CD4-positive, alpha-beta T cell treated with Interleukin-1 beta for 1 hour (primary cell): ENCODE measurements around the gene ATAD3B.
"Not testable (repeated sequence)": the region's sequence is repeated elsewhere in the genome, so short reads cannot be mapped to it uniquely, and the experiment has no call there.

Source experiments
- DNase-seq, 2 donors: peaks; one replicate each; pipeline ENCODE4 v3.0.0-alpha.2; 2020 to 2022

ATAD3B gene, protein sequence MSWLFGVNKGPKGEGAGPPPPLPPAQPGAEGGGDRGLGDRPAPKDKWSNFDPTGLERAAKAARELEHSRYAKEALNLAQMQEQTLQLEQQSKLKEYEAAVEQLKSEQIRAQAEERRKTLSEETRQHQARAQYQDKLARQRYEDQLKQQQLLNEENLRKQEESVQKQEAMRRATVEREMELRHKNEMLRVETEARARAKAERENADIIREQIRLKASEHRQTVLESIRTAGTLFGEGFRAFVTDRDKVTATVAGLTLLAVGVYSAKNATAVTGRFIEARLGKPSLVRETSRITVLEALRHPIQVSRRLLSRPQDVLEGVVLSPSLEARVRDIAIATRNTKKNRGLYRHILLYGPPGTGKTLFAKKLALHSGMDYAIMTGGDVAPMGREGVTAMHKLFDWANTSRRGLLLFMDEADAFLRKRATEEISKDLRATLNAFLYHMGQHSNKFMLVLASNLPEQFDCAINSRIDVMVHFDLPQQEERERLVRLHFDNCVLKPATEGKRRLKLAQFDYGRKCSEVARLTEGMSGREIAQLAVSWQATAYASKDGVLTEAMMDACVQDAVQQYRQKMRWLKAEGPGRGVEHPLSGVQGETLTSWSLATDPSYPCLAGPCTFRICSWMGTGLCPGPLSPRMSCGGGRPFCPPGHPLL

DNA sequence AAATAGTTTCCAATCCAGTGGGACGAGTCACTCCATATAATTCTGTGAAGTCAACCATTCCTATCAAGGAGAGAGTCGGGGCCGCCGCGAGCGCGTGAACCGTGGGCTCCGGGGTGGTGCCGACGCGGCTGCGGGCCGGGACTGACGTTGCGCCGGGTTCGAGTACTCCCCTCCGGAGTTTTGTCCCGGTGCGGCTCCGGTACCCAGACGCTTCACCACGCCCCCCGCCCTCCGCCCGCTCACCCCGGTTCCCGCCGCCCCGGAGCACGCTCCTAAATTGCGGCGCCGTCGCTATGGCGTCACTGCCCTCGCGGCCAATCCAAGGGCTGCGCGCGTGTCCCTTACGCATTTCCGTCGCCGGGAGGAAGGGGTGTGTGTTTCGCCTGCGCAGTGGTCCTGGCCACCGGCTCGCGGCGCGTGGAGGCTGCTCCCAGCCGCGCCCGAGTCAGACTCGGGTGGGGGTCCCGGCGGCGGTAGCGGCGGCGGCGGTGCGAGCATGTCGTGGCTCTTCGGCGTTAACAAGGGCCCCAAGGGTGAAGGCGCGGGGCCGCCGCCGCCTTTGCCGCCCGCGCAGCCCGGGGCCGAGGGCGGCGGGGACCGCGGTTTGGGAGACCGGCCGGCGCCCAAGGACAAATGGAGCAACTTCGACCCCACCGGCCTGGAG, at the start of gene ATAD3B:
Gene ATAD3B (plus strand): TSS at position 377 of the 664 bp plus-strand sequence. CDS start 120 bp downstream, at position 497.
- peak; percentile 91 to 93 for DNase-seq

DNA sequence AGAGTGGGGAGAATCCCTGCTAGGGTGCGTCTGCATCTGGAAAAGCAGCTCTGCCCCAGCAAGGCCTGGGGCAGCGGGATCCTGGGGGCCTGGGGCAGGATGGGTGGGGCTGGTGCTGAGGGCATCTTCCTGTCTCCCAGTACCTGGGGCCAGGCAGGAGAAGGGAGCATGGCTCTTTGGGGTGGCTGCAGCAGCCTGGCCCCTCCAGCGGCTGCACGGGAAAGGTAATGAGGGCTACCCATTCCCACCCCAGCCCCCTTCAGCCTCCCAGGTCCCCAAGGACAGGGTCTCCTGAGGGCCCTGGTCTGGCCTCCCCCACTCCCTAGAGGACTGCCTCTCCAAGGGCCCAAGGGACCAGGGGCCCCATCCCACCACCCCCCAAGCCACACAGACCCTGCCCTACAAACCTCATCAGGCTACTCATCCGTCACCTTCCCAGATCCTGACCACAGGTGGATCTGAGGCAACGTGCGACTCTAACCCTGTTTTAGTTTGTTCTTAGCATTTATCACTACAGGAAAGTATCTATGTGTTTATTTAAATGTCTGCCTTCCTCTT, 49.6 kb upstream of the ATAD3B start:
- no peak for DNase-seq

DNA sequence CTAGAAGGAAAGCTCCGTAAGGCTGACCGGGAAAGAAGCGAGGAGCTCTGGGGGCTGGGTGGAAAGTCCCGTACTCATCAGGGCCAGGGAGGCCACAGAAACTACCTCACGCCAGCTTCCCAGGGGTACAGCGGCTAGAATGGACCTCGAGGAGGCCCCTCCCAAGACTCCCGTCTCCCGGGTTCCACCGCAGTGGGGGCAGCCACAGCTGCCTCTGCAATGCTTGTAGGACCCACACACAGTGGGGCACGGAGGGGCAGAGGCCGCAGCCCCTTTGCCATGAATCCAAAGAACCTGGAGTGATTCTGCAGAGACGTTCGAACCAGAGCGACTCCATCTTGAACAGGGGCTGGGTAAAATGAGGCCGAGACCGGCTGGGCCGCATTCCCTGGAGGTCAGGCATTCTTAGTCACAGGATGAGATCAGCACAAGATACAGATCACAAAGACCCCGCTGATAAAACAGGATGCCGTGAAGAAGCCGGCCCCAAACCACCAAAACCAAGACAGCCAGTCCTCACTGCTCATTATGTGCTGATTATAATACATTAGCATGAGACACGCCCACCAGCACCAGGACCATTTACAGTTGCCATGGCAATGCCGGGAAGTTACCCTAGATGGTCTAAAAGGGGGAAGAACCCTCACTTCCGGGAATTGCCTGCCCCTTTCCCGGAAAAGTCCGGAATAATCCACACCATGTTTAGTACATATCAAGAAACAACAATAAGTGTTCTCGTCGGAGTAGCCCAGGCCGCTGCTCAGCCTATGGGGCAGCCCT, 48.9 kb upstream of the ATAD3B start:
- DNase-seq: no peak

DNA sequence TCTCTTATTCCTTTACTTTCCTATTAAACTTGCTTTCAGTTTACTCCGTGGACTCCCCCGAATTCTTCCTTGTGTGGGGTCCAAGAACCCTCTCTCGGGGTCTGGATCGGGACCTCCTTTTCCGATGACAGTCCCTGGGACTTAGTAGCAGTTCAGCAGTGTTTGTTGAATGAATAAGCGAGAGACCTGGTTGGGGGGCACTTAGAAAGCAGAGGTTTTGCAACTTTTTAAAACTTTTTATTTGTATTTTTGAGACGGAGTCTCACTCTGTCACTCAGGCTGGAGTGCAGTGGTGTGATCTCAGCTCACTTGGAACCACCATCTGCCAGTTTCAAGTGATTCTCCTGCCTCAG, 48.3 kb upstream of the ATAD3B start:
- no peak for DNase-seq

DNA sequence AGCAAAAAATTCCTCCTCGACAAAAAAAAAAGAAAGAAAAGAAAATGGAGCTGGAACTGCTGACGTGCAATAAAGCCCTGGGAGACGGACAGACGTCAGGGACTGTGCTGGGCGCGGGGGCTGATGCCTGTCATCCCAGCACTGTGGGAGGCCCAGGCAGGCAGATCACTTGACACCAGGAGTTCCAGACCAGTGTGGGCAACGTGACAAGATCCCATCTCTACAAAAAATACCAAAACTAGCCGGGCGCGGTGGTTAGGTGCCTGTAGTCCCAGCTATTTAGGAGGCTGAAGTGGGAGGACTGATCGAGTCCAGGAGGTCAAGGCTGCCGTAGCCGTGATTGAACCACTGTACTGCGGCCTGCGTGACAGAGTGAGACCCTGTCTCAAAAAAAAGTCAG, 46.9 kb upstream of the ATAD3B start:
- DNase-seq: no peak

DNA sequence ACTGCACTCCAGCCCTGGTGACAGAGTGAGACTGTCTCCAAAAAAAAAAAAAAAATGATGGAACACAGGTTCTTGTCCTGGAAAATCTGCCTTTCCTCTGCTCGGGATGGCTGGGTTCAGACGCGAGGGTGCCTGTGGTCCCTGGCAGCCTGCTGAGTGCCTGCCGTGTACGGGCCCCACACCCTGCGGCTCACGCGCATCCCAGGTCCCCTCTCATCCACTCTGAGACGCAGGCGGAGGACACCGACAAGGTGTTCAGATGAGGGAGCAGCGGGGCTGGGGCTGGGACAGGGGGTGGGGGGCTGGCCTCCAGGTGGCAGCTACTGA, 46.2 kb upstream of the ATAD3B start:
- no peak for DNase-seq

DNA sequence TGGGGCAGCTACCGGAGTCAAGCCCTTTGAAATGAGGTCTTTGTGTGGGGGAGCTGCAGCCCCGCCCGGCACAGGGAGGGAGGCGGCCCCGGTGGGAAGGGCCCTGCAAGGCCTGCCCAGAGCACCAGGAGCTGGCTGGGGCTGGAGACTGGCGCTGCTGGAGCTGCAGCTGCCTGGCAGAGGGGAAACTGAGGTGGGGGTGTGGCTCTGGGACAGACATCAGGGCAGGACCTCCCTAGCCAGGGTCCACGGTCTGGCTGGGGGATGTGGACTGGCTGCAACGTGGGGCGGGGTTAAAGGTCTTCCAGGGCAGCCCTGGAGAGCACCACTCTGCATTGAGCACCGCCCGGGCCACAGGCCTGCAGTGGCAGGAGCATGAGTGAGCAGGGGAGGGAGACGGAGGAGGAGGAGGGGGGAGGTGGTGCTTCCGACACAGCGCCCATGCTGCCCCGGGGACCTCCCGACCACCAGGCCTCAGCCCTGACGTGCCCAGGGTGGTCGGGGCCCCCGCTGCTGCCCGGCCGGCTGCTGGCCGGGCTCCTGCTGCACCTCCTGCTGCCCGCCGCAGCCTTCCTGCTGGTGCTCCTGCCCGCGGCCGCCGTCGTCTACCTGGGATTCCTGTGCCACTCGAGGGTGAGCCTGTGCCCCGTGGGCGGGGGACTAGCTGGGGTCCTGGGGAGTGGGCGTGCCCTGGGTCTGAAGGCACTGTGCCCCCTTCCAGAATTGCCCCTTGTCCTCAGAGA, 45.6 kb upstream of the ATAD3B start:
- no peak for DNase-seq

DNA sequence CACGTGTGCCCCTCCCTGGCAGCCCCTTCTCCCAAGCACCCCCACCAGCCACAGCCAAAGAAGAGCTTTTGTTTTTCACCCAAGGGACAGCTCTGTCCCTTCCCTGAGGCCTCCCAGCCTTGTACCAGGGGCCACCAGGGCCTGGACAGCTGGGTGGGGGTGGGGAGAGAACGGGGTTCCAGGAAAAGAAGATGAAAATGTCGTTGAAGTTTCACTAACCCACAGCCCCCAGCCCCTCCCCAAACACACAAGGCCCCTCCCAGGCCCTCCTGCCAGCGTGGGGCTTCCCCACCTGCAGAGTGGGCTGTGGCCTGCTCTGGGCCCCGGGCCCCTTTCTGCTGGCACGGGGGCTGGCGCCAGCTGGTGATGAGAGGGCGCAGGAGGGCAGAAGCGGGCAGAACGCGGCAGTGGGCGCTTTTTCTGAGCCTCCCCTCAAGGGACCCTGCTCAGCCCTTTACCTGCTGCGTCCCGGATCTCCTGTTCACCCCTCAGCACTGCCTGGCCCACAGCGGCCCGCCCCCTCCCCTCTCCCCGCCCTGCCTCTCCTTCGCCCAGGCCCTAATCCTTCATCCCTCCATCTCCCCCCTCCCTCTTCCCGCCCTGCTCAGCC, 45.0 kb upstream of the ATAD3B start:
- DNase-seq: no peak

DNA sequence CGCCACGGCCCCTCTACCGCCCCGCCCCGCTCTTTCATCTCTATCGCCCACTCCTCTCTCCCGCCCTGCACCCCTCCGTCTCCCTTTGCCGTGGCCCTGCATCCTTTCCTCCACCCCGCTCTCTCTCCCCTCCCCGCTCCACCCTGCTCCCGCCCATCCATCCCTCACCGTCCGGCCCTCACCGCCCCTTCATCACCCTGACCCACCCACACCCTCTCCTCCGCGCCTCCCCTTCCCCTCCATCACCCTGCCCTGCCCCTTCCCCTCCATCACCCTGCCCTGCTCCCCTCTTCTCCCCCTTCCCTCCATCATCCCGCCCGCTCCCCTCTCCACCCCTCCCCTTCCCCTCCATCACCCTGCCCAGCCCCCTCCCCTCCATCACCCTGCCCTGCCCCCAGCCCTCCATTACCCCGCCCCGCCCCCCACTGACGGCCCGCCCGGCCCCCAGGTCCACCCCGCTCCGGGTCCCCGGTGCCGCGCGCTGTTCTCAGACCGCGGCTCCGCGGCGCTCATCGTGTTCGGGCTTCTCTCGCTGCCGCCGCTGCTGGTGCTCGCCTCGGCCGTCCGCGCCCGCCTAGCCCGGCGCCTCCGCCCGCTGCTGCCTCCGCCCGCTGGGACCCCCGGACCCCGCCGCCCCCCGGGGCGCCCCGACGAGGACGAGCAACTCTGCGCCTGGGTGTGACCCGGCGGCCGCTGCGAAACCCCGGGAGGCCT, 44.3 kb upstream of the ATAD3B start:
- no peak for DNase-seq

DNA sequence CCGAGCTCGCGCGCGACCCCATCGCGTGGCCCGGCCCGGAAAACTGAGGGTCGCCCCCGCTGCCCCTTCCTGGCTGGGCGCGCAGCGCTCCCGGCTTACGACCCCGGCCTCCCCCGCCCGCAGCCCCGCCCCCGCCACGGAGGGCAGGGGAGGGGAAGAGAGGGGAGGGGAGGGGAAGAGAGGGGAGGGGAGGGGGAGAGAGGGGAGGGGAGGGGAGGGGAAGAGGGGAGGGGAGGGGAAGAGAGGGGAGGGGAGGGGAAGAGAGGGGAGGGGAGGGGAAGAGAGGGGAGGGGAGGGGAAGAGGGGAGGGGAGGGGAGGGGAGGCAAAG, 43.8 kb upstream of the ATAD3B start:
- no peak for DNase-seq

DNA sequence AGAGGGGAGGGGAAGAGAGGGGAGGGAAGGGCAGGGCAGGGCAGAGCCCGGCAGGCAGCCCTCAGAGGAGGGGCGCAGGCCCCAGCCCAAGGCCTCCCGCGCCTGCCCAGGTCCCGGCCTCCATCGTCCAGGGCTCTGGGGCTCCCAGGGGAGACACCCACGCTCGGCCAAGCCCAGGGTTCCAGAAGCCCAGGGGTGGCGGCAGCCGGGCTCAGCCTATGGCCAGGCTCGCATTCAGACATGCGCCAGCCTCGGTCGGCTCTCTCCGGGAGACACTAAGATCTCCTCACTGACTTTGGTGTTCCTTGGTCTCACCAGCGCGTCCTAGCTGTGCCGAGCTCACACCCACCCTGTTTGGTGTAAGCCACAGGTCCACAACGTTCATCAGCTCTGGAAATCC, 43.4 kb upstream of the ATAD3B start:
- no peak for DNase-seq

DNA sequence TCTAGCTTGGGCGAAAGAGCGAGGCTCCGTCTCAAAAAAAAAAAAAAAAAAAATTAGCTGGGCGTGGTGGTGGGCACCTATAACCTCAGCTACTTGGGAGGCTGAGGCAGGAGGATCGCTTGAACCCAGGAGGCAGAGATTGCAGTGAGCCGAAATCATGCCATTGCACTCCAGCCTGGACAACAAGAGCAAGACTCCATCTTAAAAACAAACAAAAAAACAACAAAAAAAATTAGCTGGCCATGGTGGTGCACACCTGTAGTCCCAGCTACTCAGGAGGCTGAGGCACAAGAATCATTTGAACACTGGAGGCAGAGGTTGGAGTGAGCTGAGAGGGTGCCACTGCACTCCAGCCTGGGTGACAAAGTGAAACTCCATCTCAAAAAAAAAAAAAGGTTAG, 42.6 kb upstream of the ATAD3B start:
- DNase-seq: not testable (repeated sequence)

DNA sequence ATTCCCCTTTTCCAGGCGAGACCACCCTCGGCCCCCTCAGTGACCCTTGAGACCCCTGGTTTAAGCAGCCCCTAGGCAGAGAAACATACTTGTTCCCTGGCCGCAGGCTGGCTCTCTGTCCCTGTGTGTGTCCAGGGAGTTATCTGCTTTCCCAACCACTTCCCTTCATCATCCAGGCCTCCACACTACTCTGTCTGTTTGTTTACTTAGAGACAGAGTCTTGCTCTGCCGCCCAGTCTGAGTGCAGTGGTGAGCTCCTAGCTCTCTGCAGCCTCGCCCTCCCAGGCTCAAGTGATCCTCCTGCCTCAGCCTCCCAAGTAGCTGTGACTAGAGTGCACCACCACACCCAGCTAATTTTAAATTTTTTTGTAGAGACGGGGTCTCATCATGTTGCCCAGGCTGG, 41.9 kb upstream of the ATAD3B start:
- DNase-seq: no peak

DNA sequence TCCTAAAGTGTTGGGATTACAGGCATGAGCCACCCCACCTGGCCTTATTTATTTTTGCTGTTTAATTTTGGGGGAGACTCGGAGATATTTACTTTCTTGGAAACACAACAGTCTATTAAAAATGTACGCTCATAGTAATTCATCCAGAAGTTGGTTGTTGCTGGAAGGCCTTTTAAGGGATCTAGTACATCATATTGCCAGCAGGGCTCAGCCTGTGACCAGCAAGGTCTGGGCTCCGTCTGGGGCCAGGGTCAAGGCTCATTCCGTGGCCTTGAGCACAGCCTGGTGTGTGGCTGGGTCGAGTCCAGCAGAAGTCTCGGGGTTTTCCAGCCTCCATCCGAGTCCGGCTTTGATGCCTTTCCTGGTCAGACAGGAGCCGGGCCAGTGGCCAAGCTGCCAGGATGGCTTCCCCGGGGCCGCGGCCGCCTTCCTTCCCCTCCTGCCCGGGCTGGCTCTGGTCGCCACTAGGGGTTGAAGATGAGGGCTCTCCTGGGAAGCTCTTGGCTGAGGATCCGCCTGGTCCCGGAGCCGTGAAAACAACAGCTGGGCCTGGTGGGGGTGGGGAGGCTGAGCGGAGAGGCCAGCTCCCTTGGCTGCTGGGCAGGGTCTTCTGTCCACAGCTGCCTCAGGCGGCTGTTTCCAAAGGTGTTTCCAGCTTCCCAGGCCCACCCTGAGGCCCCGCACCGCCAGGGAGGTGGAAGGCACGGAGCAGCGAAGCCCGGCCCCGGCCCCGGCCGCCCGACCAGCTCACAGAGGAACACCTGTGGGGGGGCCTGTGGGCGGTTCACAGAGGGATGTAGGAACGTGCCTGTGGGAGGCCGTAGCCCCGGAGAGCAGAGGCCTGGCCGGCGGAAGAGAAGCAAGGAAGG, 41.2 kb upstream of the ATAD3B start:
- no peak for DNase-seq

DNA sequence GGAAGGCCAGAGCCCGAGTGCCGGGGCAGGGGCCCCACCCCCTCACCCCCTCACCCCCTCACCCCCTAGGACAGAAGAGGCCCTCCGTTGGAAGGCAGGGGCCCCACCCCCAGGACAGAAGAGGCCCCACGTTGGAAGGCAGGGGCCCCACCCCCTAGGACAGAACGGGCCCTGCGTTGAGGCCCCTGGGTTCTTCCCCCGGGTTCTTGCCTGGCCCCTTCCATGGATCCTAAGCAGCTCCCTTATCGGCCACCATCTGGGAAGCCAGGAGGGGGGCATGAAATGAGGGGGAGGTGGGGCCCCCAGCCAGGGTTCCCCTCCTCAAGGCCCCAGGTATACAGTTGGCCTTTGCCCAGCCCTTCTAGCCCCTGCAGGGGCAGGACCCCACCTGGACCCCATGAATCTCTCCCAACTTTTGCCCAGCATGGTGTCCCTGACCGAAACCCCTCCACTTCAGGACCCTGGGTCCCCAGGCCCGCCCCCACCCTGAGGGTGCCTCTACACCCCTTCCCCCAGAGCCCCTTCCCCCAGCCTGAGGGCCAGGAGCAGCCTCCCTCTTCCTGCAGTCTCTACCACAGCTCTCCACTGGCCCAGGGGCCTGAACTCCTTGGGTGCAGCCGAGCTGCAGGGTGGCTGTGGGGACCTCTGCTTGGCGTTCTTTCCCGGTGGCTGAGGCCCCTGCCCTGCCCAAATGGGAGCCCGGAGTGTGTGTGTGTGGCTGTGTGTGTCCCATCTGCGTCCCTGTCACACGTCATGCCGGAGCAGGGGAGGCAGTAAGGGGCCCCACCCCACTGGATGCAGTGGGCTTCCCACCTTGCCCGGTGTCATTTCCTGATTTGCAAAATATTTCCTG, 40.3 kb upstream of the ATAD3B start:
- DNase-seq: no peak

DNA sequence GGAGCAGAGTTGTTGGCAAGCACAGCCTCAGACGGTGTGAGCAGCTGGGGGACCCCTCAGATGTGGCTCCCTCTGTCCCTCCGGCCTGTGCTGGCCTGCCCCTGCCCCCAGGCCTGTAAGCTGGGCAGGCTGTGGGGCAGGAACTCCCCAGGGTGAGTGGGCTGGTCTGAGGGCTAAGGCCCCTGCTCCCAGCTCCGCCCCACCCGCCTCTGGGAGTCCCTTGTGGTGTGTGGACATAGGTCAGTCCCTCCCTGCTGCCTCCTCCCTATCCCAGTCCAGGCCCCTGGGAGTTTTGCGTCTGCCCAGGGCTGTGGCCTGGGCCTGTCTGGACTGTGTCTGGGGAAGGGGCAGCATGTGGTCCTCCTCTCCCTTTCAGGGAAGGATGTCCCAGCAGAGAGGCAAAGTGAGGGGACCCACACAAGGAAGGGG, 39.7 kb upstream of the ATAD3B start:
- DNase-seq: no peak

DNA sequence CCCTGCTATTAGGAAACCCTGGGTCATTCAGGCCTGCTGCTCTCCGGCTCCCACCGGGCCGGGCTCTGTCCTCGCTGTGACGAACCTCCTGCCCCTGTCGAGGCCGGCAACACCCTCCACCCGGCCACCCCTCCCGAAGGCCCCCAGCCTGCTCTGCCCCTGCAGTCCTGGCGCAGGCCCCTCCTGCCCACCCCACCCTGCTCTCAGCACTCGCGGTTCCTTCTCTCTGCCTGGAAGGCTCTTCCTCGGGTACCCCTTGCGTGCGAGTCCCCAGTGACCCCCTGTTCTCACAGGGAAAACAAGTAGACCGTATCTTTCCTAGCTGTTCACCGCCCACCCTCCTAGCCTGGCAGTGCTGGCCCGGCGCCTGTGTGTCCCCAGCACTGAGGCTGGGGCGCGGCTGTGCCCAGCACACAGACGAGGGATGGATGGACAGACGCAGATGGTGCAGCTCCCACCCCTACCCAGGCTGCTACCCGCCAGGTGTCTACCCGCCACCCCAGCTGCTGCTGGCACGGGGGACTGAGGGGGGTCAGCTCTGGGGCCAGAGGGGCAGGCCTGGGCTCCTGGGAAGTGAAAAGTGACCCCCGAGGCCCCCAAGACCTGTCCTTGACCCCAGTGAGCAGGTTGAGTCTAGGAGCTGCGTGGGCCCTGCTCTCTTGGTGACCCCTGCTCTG, 39.2 kb upstream of the ATAD3B start:
- DNase-seq: no peak

DNA sequence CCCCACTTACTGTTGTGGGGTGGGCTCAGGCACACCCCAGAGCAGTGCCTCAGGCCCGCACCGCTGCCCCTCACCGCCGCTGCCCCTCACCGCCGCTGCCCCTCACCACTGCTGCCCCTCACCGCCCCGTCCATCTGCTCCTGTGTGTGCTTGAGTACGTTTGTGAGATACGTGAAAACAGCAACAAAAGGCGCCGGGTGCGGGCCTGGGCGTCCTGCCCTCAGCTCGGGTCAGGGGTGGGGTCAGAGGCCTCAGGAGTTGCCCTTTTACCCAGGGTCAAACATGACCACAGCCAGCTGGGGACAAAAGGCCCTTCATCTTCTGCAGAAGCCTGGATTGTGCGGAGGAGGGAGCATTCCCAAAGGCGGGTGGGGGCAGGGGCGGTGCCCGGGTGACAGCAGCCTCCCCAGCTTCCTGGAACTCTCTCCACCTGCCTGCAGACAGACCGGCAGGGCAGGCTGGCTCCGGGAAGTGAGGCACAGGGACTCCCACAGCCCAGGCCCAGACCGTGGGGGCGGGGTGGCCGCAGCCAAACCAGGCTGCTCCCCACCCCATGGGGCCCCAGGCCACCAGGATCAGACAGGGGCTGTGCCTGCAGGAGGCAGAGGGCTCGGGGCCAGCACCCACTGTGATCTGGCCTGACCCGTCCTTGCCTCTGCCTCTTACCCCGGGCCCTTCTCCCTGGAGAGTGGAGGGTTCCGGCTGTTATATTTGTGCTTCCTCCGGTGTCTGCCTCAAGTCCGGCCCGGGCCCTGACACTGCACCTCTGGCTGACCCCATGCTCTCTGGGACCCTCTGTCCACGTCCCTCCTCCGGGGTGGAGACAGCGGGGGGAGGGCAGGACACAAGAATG, 38.4 kb upstream of the ATAD3B start:
- no peak for DNase-seq
